Measurements from ENCODE around the gene RHBDF2.

- TF ChIP-seq, protein P1, sequence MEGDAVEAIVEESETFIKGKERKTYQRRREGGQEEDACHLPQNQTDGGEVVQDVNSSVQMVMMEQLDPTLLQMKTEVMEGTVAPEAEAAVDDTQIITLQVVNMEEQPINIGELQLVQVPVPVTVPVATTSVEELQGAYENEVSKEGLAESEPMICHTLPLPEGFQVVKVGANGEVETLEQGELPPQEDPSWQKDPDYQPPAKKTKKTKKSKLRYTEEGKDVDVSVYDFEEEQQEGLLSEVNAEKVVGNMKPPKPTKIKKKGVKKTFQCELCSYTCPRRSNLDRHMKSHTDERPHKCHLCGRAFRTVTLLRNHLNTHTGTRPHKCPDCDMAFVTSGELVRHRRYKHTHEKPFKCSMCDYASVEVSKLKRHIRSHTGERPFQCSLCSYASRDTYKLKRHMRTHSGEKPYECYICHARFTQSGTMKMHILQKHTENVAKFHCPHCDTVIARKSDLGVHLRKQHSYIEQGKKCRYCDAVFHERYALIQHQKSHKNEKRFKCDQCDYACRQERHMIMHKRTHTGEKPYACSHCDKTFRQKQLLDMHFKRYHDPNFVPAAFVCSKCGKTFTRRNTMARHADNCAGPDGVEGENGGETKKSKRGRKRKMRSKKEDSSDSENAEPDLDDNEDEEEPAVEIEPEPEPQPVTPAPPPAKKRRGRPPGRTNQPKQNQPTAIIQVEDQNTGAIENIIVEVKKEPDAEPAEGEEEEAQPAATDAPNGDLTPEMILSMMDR (IDR thresholded peaks at IDR 0.05) = peak in 2 of 3 donors; percentile 61 to 96
- TF ChIP-seq POLR2A (IDR thresholded peaks at IDR 0.05) = no peak
These were observed 5.5 kb upstream of the RHBDF2 start for GRCh38 chr17:76506408-76507345.
